Coronary artery (tissue), 2 donors: ENCODE data around the gene RPP14.
"Not testable (repeated sequence)": the region's sequence is repeated elsewhere in the genome, so short reads cannot be mapped to it uniquely, and the experiment has no call there.

Experiments
- DNase-seq: peaks from one replicate; pipeline ENCODE4 v3.0.0-alpha.2; 2017; ENCODE audit warnings: low spot score
- H3K27ac ChIP-seq, 2 donors: fragments of 200-600 bp; sonication (generic); one replicate each; pipeline ENCODE4 v1.5.1; 2016 to 2019
- H3K4me3 ChIP-seq: fragments of 200-600 bp; sonication (generic); 2 replicates; pipeline ENCODE4 v1.5.1; 2016; ENCODE audit warnings: mild to moderate bottlenecking, moderate library complexity
- CTCF ChIP-seq: fragments of 200-600 bp; sonication (generic); IDR thresholded peaks from one replicate; pipeline ENCODE4 v1.5.1; 2019; ENCODE audit warnings: antibody characterized with exemption

RPP14 gene

DNA sequence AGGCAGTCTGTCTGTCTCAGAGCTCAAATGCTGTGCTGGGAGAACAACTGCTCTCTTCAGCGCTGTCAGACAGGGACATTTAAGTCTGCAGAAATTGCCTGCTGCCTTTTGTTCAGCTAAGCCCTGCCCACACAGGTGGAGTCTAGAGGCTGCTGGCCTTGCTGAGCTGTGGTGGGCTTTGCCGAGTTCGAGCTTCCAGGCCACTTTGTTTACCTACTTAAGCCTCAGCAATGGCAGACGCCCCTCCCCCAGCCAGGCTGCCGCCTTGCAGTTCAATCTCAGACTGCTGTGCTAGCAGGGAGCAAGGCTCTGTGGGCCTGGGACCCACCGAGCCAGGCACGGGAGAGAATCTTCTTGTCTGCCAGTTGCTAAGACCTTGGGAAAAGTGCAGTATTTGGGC lies 25.0 kb upstream of the RPP14 start:
- TF ChIP-seq CTCF = no peak
- Histone ChIP-seq H3K4me3 (no peak overlapping the region), H3K27ac (no peak overlapping the region)
- no peak for DNase-seq

DNA sequence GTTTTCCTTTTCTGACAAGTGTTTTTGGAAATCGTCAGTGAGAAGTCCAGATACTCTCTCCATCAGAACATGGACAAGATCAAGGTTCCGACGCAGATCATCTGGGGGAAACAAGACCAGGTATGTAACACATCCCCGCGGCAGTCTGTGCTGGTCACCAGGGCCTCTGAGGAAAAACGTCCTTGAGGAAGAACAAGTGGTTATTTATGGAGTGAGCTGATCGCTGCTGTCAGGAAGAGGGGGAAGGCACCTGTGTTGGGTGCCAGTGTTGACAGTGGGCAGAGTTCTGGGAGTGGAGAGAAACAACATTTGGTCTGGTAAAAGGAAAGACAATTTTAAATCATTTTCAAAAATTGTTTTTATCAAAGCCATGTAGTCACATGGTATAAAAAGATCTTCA lies 20.7 kb upstream of the RPP14 start:
- TF ChIP-seq CTCF = no peak
- no peak overlapping the region for H3K27ac ChIP-seq
- DNase-seq = no peak
- no peak overlapping the region for H3K4me3 ChIP-seq

GRCh38 chr3:58287354-58287753 lies 18.7 kb upstream of the RPP14 start:
- no peak for TF ChIP-seq CTCF
- no peak overlapping the region for H3K27ac ChIP-seq

DNA sequence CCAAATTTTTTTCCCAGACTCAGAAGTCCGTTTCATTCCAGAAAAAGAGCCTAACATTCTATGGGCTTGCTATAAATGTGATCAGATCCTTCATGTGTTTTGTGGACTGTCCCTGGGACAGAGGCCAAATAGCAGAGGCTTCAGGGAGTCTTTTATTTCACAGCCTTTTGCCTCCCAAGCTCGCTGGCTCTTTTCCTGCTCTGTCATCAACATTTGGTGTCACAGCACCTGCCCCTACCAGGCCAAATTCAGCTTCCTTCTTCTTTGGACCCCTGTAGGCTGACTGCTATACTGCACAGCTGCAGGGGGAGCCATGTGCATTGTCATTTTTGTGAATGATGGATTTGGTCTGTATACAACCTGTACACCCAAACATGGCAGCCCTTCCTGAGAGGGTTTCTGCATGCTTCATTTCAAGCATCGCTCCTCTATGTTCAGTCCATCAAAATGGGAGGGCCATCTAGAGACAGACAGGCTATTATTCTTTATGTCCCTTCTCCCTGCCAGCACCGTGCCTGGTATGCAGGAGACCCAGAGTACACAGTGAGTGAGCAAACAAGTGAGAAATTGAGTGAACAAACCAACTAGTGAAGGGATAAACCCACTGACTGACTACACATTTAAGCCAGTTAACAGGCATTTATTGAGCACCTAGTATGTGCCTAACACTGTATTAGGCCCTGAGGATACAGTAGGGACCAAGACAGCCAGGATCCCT lies 17.9 kb upstream of the RPP14 start:
- DNase-seq = no peak
- no peak overlapping the region for H3K27ac ChIP-seq
- no peak overlapping the region for H3K4me3 ChIP-seq
- no peak for TF ChIP-seq CTCF

More at GRCh38 chr3:58287354-58287753, 18.7 kb upstream of the RPP14 start:
- no peak overlapping the region for H3K4me3 ChIP-seq
- DNase-seq = no peak

GRCh38 chr3:58288964-58289613 lies 17.0 kb upstream of the RPP14 start:
- DNase-seq, H3K27ac ChIP-seq, H3K4me3 ChIP-seq: not testable (repeated sequence)

DNA sequence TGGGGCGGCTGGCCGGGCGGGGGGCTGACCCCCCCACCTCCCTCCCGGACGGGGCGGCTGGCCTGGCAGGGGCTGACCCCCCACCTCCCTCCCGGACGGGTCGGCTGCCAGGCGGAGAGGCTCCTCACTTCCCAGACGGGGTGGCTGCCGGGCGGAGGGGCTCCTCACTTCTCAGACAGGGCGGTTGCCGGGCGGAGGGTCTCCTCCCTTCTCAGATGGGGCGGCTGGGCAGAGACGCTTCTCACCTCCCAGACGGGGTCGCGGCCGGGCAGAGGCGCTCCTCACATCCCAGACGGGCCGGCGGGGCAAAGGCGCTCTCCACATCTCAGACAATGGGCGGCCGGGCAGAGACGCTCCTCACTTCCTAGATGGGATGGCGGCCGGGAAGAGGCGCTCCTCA lies 15.6 kb upstream of the RPP14 start:
- H3K4me3 ChIP-seq, H3K27ac ChIP-seq, DNase-seq: not testable (repeated sequence)

DNA sequence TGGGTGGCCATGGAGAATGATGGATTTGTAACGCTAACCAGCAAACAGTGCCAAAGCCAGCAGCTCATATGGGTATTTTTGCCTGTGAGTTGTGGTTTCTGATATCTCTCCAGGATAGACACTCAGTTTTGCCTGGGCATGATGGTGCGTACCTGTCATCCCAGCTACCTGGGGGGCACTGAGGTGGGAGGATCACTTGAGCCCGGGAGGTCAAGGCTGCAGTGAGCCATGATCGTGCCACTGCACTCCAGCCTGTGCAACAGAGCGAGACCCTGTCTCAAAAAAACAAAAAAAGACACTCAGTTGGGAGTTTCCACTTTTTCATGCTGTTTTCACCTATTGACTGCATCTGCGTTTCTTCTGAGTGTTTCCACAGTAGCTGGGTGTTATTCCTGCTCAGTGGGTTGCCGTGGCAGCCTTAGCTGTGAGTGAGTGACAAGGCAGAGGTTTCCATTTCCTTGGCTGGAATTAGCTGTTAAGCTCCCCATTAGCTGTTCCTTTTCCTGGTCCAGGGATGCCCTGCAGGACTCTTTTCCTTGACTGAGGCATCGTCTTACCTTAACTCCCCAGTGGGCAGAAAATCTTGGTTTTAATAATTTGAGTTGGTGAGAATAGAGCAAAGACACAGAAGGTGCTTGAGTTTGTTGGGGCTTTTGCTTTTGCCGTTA lies 14.2 kb upstream of the RPP14 start:
- no peak for DNase-seq
- TF ChIP-seq CTCF = no peak
- no peak overlapping the region for H3K4me3 ChIP-seq
- no peak overlapping the region for H3K27ac ChIP-seq

GRCh38 chr3:58292866-58293265 lies 13.2 kb upstream of the RPP14 start:
- no peak overlapping the region for H3K27ac ChIP-seq

More at GRCh38 chr3:58292866-58293265, 13.2 kb upstream of the RPP14 start:
- H3K4me3 ChIP-seq = no peak overlapping the region
- no peak for TF ChIP-seq CTCF
- DNase-seq = no peak
